Smooth muscle cell (in vitro differentiated cells): Measurements from ENCODE around the gene ATG9B. TPM values are rescaled to one million over a fixed set of nuclear protein-coding genes. Genes with fewer than 3 reads are reported as not detected.

ENCODE experiments used
- DNase-seq: peaks from one replicate; lab custom pipeline; 2025; ENCODE audit not compliant: unreplicated experiment; lab: John Stamatoyannopoulos, UW
- H2AFZ ChIP-seq: fragments of 200-600 bp; sonication (generic); 2 replicates; pipeline ENCODE4 v1.6.0; 2016; ENCODE audit warnings: antibody characterized with exemption, low read depth, mild to moderate bottlenecking
- H3F3A ChIP-seq: fragments of 200-600 bp; sonication (generic); 2 replicates; pipeline ENCODE4 v1.6.0; 2017; ENCODE audit warnings: antibody characterized with exemption, low read depth
- H3K27ac ChIP-seq: fragments of 200-600 bp; sonication (generic); 2 replicates; pipeline ENCODE4 v1.5.1; 2016; ENCODE audit warnings: low read depth, mild to moderate bottlenecking
- H3K27me3 ChIP-seq: fragments of 200-600 bp; sonication (generic); 2 replicates; pipeline ENCODE4 v1.6.1; 2016; ENCODE audit warnings: low read depth, mild to moderate bottlenecking
- H3K36me3 ChIP-seq: fragments of 200-600 bp; sonication (generic); 2 replicates; pipeline ENCODE4 v1.5.1; 2016; ENCODE audit warnings: low read depth
- H3K4me1 ChIP-seq: fragments of 200-600 bp; sonication (generic); 2 replicates; pipeline ENCODE4 v1.5.1; 2016; ENCODE audit warnings: low read depth
- H3K4me2 ChIP-seq: fragments of 200-600 bp; sonication (generic); 2 replicates; pipeline ENCODE4 v1.6.0; 2016; ENCODE audit warnings: mild to moderate bottlenecking
- H3K4me3 ChIP-seq: fragments of 200-600 bp; sonication (generic); 2 replicates; pipeline ENCODE4 v1.5.1; 2016; ENCODE audit warnings: mild to moderate bottlenecking
- H3K79me2 ChIP-seq: fragments of 200-600 bp; sonication (generic); 2 replicates; pipeline ENCODE4 v1.6.0; 2016; ENCODE audit warnings: low read depth, mild to moderate bottlenecking
- H3K9ac ChIP-seq: fragments of 200-600 bp; sonication (generic); 2 replicates; pipeline ENCODE4 v1.6.0; 2016; ENCODE audit warnings: low read depth
- H3K9me3 ChIP-seq: fragments of 200-600 bp; sonication (generic); replicated peaks from 2 replicates; pipeline ENCODE4 v1.5.1; 2016; ENCODE audit warnings: low read depth
- H4K20me1 ChIP-seq: fragments of 200-600 bp; sonication (generic); 2 replicates; pipeline ENCODE4 v1.6.0; 2016; ENCODE audit warnings: low read depth
- CTCF ChIP-seq: fragments of 200-600 bp; sonication (generic); IDR thresholded peaks from 2 replicates; pipeline ENCODE4 v1.5.1; 2017; ENCODE audit warnings: borderline replicate concordance, mild to moderate bottlenecking, antibody characterized with exemption; ENCODE audit not compliant: insufficient read depth, poor library complexity, severe bottlenecking
- WGBS: methylation state at CpG from one replicate; pipeline ENCODE4 v1.1.7; 2016; ENCODE audit warnings: low lambda C conversion rate; 5-methylcytosine and 5-hydroxymethylcytosine counted together
- polyA plus RNA-seq: library from polyadenylated mRNA; unstranded; fragments of >200 nt; fragmentation: Nextera tagmentation; extraction: Ambion mirVana; gene quantifications from 2 replicates; pipeline ENCODE4 v1.2.1, GENCODE V29; 2016
- total RNA-seq: library from RNA; depleted of rRNA; stranded (reverse); fragments of >200 nt; gene quantifications from 2 replicates; pipeline ENCODE4 v1.2.3, GENCODE V29; 2014

Gene ATG9B
- total and polyA plus RNA-seq, 2 experiments from 2014 or later: 2.6 to 6.5 TPM

- Histone ChIP-seq H3K27ac (no peak overlapping the region), H3K79me2 (peaks cover 12% of the 10 kb centered on the region), H3K9me3 (no peaks in the 10 kb centered on the region), H3K27me3 (no peaks in the 10 kb centered on the region), H3K4me1 (peaks cover 2% of the 10 kb centered on the region), H3K4me2 (no peak overlapping the region), H3K4me3 (no peak overlapping the region), H3F3A (peaks cover 18% of the 10 kb centered on the region), H3K36me3 (no peaks in the 10 kb centered on the region), H4K20me1 (no peaks in the 10 kb centered on the region), H2AFZ (no peak overlapping the region), H3K9ac (no peak overlapping the region)
- no peak for TF ChIP-seq CTCF
- whole genome bisulfite sequencing: 86% methylated on average over 21 of the region's 21 CpGs
- DNase-seq: no peak
These were observed 10.9 kb upstream of the ATG9B start for GRCh38 chr7:151035026-151035717.

- Histone ChIP-seq H3K9me3 (no peaks in the 10 kb centered on the region), H3K9ac (no peak overlapping the region), H3K4me1 (no peaks in the 10 kb centered on the region), H4K20me1 (no peaks in the 10 kb centered on the region), H3F3A (peaks cover 12% of the 10 kb centered on the region), H3K79me2 (peaks cover 18% of the 10 kb centered on the region), H3K4me3 (no peak overlapping the region), H3K27me3 (no peaks in the 10 kb centered on the region), H3K36me3 (no peaks in the 10 kb centered on the region), H2AFZ (no peak overlapping the region), H3K27ac (no peak overlapping the region), H3K4me2 (no peak overlapping the region)
- DNase-seq: no peak
- TF ChIP-seq CTCF: no peak
- 96% methylated on average over 21 of the region's 21 CpGs for WGBS
These were observed 10.2 kb upstream of the ATG9B start for GRCh38 chr7:151034312-151035025.

GRCh38 chr7:151033864-151034249 lies 9.6 kb upstream of the ATG9B start:
- Histone ChIP-seq H2AFZ (no peak overlapping the region), H3K4me3 (no peak overlapping the region), H3K9me3 (no peaks in the 10 kb centered on the region), H3K4me1 (peaks cover 3% of the 10 kb centered on the region), H3K79me2 (peaks cover 22% of the 10 kb centered on the region), H4K20me1 (no peaks in the 10 kb centered on the region), H3K27me3 (no peaks in the 10 kb centered on the region), H3K36me3 (no peaks in the 10 kb centered on the region), H3F3A (peaks cover 11% of the 10 kb centered on the region), H3K4me2 (no peak overlapping the region), H3K27ac (no peak overlapping the region), H3K9ac (no peak overlapping the region)
- no peak for TF ChIP-seq CTCF
- no peak for DNase-seq
- WGBS: 95% methylated on average over 5 of the region's 5 CpGs
